CD4-positive, alpha-beta T cell (primary cell): Measurements from ENCODE around the gene NFATC1. TPM values are rescaled to one million over a fixed set of nuclear protein-coding genes. Genes with fewer than 3 reads are reported as not detected.

ENCODE experiments used
- ATAC-seq: fragments of 200-7000 bp; cut with Tn5 transposase; one replicate; pipeline ENCODE4 v1.10.0; 2022; ENCODE audit warnings: mild to moderate bottlenecking; ENCODE audit not compliant: poor library complexity
- CTCF ChIA-PET: fragments of 350-600 bp; sonication (Branson Sonifier 250); formaldehyde crosslinking; loops from one replicate; lab custom pipeline; 2021; ENCODE audit warnings: antibody characterized with exemption, inconsistent platforms; lab: Charles Lee
- POLR2A ChIA-PET: fragments of 350-600 bp; sonication (Branson Sonifier 250); formaldehyde crosslinking; loops from one replicate; lab custom pipeline; 2021; ENCODE audit warnings: antibody characterized with exemption, inconsistent platforms; lab: Charles Lee
- DNase-seq, 14 experiments: peaks; one replicate each; pipeline ENCODE4 v3.0.0-alpha.2; 2013 to 2020; ENCODE audit warnings: mixed read lengths in 2 of 14
- H3K27ac ChIP-seq, 2 donors: one replicate each; pipeline versions ENCODE4 v1.5.1 to v1.7.0; 2013; ENCODE audit warnings: low read length in 2 of 2, low read depth in 1 of 2, mild to moderate bottlenecking in 1 of 2
- H3K27me3 ChIP-seq, 2 experiments: 1 replicate in 1 of 2; 2 replicates in 1 of 2; pipeline versions ENCODE4 v1.6.1 to v1.7.0; 2013; ENCODE audit warnings: low read length in 2 of 2, control low read depth in 1 of 2, mild to moderate bottlenecking in 1 of 2, moderate library complexity in 1 of 2; ENCODE audit not compliant: insufficient read depth in 2 of 2, control insufficient read depth in 1 of 2
- H3K36me3 ChIP-seq: one replicate; pipeline ENCODE4 v1.6.1; 2013; ENCODE audit warnings: low read length, control low read depth; ENCODE audit not compliant: insufficient read depth
- H3K4me1 ChIP-seq: one replicate; pipeline ENCODE4 v1.6.1; 2013; ENCODE audit warnings: low read length, control low read depth; ENCODE audit not compliant: insufficient read depth
- H3K4me3 ChIP-seq: one replicate; pipeline ENCODE4 v1.5.1; 2013; ENCODE audit warnings: mild to moderate bottlenecking, low read length, moderate library complexity
- H3K9me3 ChIP-seq, 2 experiments: 1 replicate in 1 of 2; 2 replicates in 1 of 2; pipeline versions ENCODE4 v1.6.1 to v1.7.0; 2013; ENCODE audit warnings: low read length in 2 of 2, mild to moderate bottlenecking in 2 of 2, control low read depth in 1 of 2, moderate library complexity in 1 of 2; ENCODE audit not compliant: control insufficient read depth in 1 of 2, insufficient read depth in 1 of 2
- H3K27ac Mint-ChIP-seq: one replicate; pipeline ENCODE4 v1.8.0; 2020; ENCODE audit warnings: mixed read lengths
- H3K27me3 Mint-ChIP-seq: one replicate; pipeline ENCODE4 v1.8.0; 2021; ENCODE audit warnings: mixed read lengths
- H3K36me3 Mint-ChIP-seq: one replicate; pipeline ENCODE4 v1.8.0; 2021; ENCODE audit warnings: low read depth, mixed read lengths
- H3K4me1 Mint-ChIP-seq: one replicate; pipeline ENCODE4 v1.8.0; 2021; ENCODE audit warnings: low read depth, mixed read lengths
- H3K4me3 Mint-ChIP-seq: one replicate; pipeline ENCODE4 v1.8.0; 2020; ENCODE audit warnings: mild to moderate bottlenecking, mixed read lengths
- H3K9me3 Mint-ChIP-seq: one replicate; pipeline ENCODE4 v1.8.0; 2020; ENCODE audit warnings: mixed read lengths
- intact Hi-C, 2 experiments: fragments of 100-400 bp; cut with DNase I in 1 of 2; cut with micrococcal nuclease in 1 of 2; formaldehyde crosslinking; loops; one replicate each; pipeline versions ENCODE4 v1.15.1 to v1.9.0; 2023 to 2025; cut with DNase I, micrococcal nuclease
- total RNA-seq, 174 experiments: library from RNA in 2 of 174; stranded (reverse) in 2 of 174; gene quantifications; one replicate each; pipeline ENCODE4 v1.2.3 and lab custom pipeline; 2021 to 2026
- TF ChIP-seq, protein P1 (sequence below): fragments of 200-600 bp; IDR thresholded peaks from one replicate; pipeline ENCODE4 v1.8.0; 2022; ENCODE audit warnings: antibody characterized with exemption, mild to moderate bottlenecking

NFATC1 gene
- total RNA-seq, 2 experiments from 2014 or later: 107 to 113 TPM

DNA sequence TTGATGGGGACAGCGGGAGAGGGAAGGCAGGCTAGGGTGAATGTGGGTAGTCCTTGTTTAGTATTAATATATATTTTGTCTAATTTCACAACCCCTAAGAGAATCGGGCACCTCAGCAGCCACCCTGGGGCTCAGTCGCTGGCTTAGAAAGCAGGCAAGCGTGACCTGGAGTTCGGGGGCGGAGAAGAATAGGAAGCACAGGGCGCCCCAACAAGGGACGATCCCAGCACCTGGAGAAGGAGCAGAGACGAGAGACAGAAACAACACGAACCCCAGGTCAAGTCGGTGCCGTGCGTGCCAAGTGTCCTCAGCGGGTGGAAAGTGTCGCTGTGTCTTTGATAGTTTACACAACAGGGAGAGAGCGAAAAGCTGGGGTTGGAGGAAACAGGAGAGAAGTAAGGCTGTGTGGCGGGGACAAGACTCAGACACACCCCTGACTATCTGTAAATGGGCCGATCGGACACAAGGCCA is 95.4 kb downstream of the NFATC1 start:
- no peaks in the 10 kb centered on the region for H3K27me3 Mint-ChIP-seq
- peaks cover 47% of the 10 kb centered on the region for H3K36me3 Mint-ChIP-seq
- intact Hi-C loops: no loop called here

DNA sequence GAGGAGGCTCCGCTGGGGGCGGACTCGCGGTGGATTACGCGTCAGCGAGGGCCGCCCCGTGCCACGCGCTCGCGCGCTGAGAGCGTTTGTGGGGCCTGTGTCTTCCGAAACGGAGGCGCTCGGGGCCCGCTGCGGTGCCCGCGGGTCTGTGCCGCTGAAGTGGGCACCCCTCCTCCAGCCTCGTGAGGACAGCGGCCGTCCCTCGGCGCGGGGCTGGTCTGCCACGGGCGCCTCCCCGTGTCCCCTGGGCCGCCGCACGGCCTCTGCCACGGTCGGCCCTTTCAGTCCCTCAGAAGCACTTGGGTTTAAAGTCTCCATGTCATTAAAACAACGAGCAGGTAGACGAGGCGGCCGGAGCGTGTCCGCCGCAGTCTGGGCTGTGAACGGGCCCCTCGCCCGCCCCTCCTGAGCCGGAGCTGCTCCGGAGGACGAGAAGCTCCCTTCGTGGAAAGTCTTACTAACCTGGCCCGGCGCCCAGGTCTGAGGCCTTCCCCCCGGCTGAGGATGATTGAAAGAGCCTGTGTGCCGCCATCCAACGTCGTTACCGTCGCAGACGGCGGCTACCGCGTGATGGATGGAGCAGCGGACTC is 97.6 kb downstream of the NFATC1 start:
- Mint-ChIP-seq H3K4me1 (peaks cover 22% of the 10 kb centered on the region), H3K4me3 (no peak overlapping the region), H3K9me3 (no peaks in the 10 kb centered on the region), H3K27ac (no peak overlapping the region), H3K27me3 (no peaks in the 10 kb centered on the region), H3K36me3 (peaks cover 58% of the 10 kb centered on the region)
- Histone ChIP-seq H3K4me1 (peaks cover 24% of the 10 kb centered on the region), H3K27me3 (no peaks in the 10 kb centered on the region), H3K27ac (no peak overlapping the region), H3K4me3 (no peak overlapping the region), H3K36me3 (peaks cover 53% of the 10 kb centered on the region), H3K9me3 (peaks cover 6 to 29% of the 10 kb centered on the region in 2 experiments)
- intact Hi-C loops: no loop called here
- no peak for ATAC-seq
- CTCF ChIA-PET: no interaction called here
- TF ChIP-seq, protein P1, sequence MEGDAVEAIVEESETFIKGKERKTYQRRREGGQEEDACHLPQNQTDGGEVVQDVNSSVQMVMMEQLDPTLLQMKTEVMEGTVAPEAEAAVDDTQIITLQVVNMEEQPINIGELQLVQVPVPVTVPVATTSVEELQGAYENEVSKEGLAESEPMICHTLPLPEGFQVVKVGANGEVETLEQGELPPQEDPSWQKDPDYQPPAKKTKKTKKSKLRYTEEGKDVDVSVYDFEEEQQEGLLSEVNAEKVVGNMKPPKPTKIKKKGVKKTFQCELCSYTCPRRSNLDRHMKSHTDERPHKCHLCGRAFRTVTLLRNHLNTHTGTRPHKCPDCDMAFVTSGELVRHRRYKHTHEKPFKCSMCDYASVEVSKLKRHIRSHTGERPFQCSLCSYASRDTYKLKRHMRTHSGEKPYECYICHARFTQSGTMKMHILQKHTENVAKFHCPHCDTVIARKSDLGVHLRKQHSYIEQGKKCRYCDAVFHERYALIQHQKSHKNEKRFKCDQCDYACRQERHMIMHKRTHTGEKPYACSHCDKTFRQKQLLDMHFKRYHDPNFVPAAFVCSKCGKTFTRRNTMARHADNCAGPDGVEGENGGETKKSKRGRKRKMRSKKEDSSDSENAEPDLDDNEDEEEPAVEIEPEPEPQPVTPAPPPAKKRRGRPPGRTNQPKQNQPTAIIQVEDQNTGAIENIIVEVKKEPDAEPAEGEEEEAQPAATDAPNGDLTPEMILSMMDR: no peak
- POLR2A ChIA-PET: no interaction called here
- peak in 2 of 14 experiments; percentile 0 to 1 for DNase-seq

More for the DNA sequence above, 95.4 kb downstream of the NFATC1 start:
- Histone ChIP-seq H3K4me3 (no peak overlapping the region), H3K36me3 (peaks cover 56% of the 10 kb centered on the region), H3K4me1 (peaks cover 24% of the 10 kb centered on the region), H3K9me3 (peaks cover 0 to 16% of the 10 kb centered on the region in 2 experiments), H3K27me3 (no peaks in the 10 kb centered on the region), H3K27ac (no peak overlapping the region)
- Mint-ChIP-seq H3K27ac (peak overlapping the region; percentile 86), H3K4me3 (no peak overlapping the region), H3K9me3 (no peaks in the 10 kb centered on the region), H3K4me1 (peaks cover 17% of the 10 kb centered on the region)
- TF ChIP-seq, protein P1: no peak
- ATAC-seq (no peak), DNase-seq (peak in 1 of 14 experiments; percentile 0)
- CTCF ChIA-PET: no interaction called here
- POLR2A ChIA-PET: interaction anchor here (1.0 kb wide), 1 partner anchor 32 kb away, joined by 6 read pairs; no protein-coding TSS in a partner anchor

DNA sequence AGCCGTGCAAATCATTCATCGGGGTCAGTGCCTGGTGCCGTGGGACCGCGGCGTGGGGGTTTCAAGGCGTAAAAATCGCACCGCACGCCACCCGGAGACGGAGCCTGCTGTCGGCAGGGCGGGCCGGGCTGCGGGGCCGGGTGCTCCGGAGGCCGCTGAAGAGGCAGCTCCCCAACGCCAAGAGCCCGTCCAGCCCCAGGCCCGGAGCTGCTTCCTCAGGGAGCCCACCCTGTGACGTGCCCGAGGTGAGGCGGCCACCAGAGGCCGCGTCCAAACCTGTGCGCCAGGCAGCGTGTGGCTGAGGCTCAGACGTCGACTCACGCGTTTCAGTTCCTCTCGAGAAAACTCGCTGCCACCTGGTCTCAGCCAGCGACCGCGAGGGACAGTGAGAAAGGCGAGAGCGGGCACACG is 98.1 kb downstream of the NFATC1 start:
- Histone ChIP-seq H3K4me3 (no peak overlapping the region), H3K4me1 (peaks cover 24% of the 10 kb centered on the region), H3K27me3 (no peaks in the 10 kb centered on the region), H3K9me3 (peaks cover 11 to 29% of the 10 kb centered on the region in 2 experiments), H3K27ac (no peak overlapping the region), H3K36me3 (peaks cover 48% of the 10 kb centered on the region)
- CTCF ChIA-PET: no interaction called here
- TF ChIP-seq, protein P1: no peak
- Mint-ChIP-seq H3K36me3 (peaks cover 60% of the 10 kb centered on the region), H3K27ac (no peak overlapping the region), H3K4me1 (peaks cover 26% of the 10 kb centered on the region), H3K9me3 (peaks cover 4% of the 10 kb centered on the region), H3K27me3 (no peaks in the 10 kb centered on the region), H3K4me3 (no peak overlapping the region)
- DNase-seq (peak in 2 of 14 experiments; percentile 0), ATAC-seq (no peak)
- POLR2A ChIA-PET: no interaction called here
- intact Hi-C loops: no loop called here
